ENCODE data around the gene PLD5. TPM values are rescaled to one million over a fixed set of nuclear protein-coding genes. Genes with fewer than 3 reads are reported as not detected.

The PLD5 gene
- total RNA-seq, 1 experiment from 2014 or later: 1.8 TPM

DNA sequence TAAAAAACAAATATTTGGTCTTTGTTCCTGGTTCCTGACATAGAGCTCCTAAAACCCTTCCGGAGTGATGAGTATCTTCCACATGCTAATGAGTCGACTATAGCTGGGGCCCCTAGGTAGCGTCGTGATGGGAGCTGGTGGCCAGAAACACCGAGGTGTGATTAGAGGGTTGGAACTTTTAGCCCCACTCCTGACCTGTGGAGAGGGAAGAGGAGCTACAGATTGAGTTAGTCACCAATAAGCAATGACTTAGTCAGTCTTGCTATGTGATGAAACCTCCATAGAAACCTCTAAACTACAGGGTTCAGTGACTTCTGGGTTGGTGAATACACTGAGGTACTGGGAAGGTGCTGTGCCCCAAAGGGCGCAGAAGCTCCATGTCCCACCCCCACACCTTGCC lies 30.1 kb upstream of the PLD5 start:
- no peak overlapping the region for H3K4me3 Mint-ChIP-seq (ENCODE audit: unreplicated experiment)
- TF ChIP-seq, protein P1, sequence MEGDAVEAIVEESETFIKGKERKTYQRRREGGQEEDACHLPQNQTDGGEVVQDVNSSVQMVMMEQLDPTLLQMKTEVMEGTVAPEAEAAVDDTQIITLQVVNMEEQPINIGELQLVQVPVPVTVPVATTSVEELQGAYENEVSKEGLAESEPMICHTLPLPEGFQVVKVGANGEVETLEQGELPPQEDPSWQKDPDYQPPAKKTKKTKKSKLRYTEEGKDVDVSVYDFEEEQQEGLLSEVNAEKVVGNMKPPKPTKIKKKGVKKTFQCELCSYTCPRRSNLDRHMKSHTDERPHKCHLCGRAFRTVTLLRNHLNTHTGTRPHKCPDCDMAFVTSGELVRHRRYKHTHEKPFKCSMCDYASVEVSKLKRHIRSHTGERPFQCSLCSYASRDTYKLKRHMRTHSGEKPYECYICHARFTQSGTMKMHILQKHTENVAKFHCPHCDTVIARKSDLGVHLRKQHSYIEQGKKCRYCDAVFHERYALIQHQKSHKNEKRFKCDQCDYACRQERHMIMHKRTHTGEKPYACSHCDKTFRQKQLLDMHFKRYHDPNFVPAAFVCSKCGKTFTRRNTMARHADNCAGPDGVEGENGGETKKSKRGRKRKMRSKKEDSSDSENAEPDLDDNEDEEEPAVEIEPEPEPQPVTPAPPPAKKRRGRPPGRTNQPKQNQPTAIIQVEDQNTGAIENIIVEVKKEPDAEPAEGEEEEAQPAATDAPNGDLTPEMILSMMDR (IDR thresholded peaks at IDR 0.05; ENCODE audit: insufficient read depth in 1 of 2, low read depth in 1 of 2, low read length in 1 of 2, severe bottlenecking in 1 of 2, unreplicated experiment in 1 of 2): no peak
- no peaks in the 10 kb centered on the region for H3K4me1 Mint-ChIP-seq (ENCODE audit: low read depth, unreplicated experiment)
- BruUV-seq (replicated peaks): no TSS peak
- no peaks in the 10 kb centered on the region for H3K36me3 Mint-ChIP-seq (ENCODE audit: insufficient read depth, unreplicated experiment)
- H3K9me3 Mint-ChIP-seq (ENCODE audit: unreplicated experiment): no peaks in the 10 kb centered on the region
- no peaks in the 10 kb centered on the region for H3K9me3 ChIP-seq
- H3K27me3 ChIP-seq (replicated peaks; ENCODE audit: control insufficient read depth, insufficient read depth, low read length): no peaks in the 10 kb centered on the region
- intact Hi-C loops (cut with micrococcal nuclease; ENCODE audit: unreplicated experiment): no loop called here
- no peaks in the 10 kb centered on the region for H3K27me3 Mint-ChIP-seq (ENCODE audit: insufficient read depth, unreplicated experiment)
- H3K4me3 ChIP-seq (ENCODE audit: low read depth, low read length): no peak overlapping the region
- POLR2A ChIA-PET: no interaction called here
- CTCF ChIA-PET: no interaction called here
- H3K36me3 ChIP-seq (ENCODE audit: control insufficient read depth, insufficient read depth, low read length): no peaks in the 10 kb centered on the region
- H3K27ac Mint-ChIP-seq (ENCODE audit: unreplicated experiment): no peak overlapping the region
- no peaks in the 10 kb centered on the region for H3K4me1 ChIP-seq
- DNase-seq: no peak

DNA sequence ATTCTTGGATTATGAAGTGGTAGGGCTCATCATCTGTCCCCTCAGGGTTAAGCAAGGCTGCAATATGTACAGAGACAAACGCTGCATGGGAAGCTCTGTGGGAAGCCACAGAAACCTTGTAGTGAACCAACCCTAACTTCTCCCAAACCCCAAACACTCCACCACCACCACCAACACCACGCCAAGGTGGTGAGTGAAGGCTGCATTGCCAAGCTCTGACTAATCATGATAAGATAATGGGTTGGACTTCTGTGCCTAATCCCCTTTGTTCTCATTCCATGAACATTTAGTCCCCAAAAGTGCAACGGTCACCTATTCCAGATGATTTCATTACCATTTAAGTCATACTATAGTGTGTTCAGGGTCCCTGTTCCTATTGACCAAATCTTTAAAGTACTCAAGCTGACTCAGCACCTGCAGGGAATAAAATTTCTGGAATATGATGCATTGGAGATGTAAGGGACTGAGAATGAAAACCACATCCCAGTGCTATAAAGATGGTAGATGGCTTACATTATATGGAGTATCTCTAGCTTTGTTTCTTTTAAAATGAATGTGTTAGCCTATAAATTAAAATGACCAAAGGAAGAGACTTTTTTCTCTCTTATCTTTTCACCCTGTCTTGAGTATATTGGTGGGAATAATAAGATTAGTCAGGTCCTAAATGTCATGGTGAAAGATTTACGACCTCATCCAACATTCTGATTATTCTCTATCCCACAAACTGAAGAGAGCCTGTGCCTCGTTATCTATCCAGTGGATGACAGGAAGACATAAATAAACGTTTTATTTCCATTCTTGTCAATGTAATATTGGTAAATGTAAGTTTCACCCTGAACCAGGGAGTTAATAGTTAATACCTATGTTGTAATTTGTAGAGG lies 22.6 kb upstream of the PLD5 start:
- TF ChIP-seq, protein P1 (IDR thresholded peaks at IDR 0.05; ENCODE audit: insufficient read depth in 1 of 2, low read depth in 1 of 2, low read length in 1 of 2, severe bottlenecking in 1 of 2, unreplicated experiment in 1 of 2): no peak
- Mint-ChIP-seq H3K36me3 (ENCODE audit: insufficient read depth, unreplicated experiment) (no peaks in the 10 kb centered on the region), H3K4me1 (ENCODE audit: low read depth, unreplicated experiment) (no peaks in the 10 kb centered on the region), H3K27ac (ENCODE audit: unreplicated experiment) (no peak overlapping the region), H3K9me3 (ENCODE audit: unreplicated experiment) (no peaks in the 10 kb centered on the region), H3K4me3 (ENCODE audit: unreplicated experiment) (no peak overlapping the region), H3K27me3 (ENCODE audit: insufficient read depth, unreplicated experiment) (no peaks in the 10 kb centered on the region)
- POLR2A ChIA-PET: no interaction called here
- Histone ChIP-seq H3K4me1 (peaks cover 16% of the 10 kb centered on the region), H3K36me3 (ENCODE audit: control insufficient read depth, insufficient read depth, low read length) (no peaks in the 10 kb centered on the region), H3K4me3 (ENCODE audit: low read depth, low read length) (no peak overlapping the region), H3K27me3 (replicated peaks; ENCODE audit: control insufficient read depth, insufficient read depth, low read length) (no peaks in the 10 kb centered on the region), H3K9me3 (no peaks in the 10 kb centered on the region)
- intact Hi-C loops (cut with micrococcal nuclease; ENCODE audit: unreplicated experiment): no loop called here
- BruUV-seq (replicated peaks): no TSS peak
- no peak for DNase-seq
- CTCF ChIA-PET: no interaction called here

DNA sequence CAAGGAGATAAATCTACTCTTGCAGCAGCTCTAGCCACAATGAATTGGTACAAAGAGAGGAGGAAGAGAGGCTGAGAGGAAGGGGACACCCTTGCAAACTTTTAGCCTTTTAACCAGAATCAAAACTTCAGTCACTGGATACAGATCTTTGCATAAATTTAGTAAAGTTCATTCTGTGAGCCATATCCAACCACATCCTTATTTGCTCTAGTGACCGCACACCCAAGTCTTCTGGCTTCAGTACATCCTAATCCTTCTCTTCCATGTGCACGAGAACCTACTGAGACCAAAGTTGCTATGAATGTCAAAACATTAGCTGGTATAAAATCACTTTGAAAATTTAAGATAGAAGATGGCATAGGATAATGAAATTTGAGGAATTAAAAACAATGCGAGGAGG lies 21.9 kb upstream of the PLD5 start:
- H3K4me3 Mint-ChIP-seq (ENCODE audit: unreplicated experiment): no peak overlapping the region
- intact Hi-C loops (cut with micrococcal nuclease; ENCODE audit: unreplicated experiment): no loop called here
- Histone ChIP-seq H3K27me3 (replicated peaks; ENCODE audit: control insufficient read depth, insufficient read depth, low read length) (no peaks in the 10 kb centered on the region), H3K4me3 (ENCODE audit: low read depth, low read length) (no peak overlapping the region), H3K36me3 (ENCODE audit: control insufficient read depth, insufficient read depth, low read length) (no peaks in the 10 kb centered on the region), H3K4me1 (peaks cover 16% of the 10 kb centered on the region), H3K9me3 (no peaks in the 10 kb centered on the region)
- no peaks in the 10 kb centered on the region for H3K27me3 Mint-ChIP-seq (ENCODE audit: insufficient read depth, unreplicated experiment)
- ChIA-PET POLR2A (no interaction called here), CTCF (no interaction called here)
- no peak overlapping the region for H3K27ac Mint-ChIP-seq (ENCODE audit: unreplicated experiment)
- no peaks in the 10 kb centered on the region for H3K4me1 Mint-ChIP-seq (ENCODE audit: low read depth, unreplicated experiment)
- H3K9me3 Mint-ChIP-seq (ENCODE audit: unreplicated experiment): no peaks in the 10 kb centered on the region
- no peaks in the 10 kb centered on the region for H3K36me3 Mint-ChIP-seq (ENCODE audit: insufficient read depth, unreplicated experiment)
- DNase-seq: no peak
- TF ChIP-seq, protein P1 (IDR thresholded peaks at IDR 0.05; ENCODE audit: insufficient read depth in 1 of 2, low read depth in 1 of 2, low read length in 1 of 2, severe bottlenecking in 1 of 2, unreplicated experiment in 1 of 2): no peak
- no TSS peak for BruUV-seq (replicated peaks)
